ENCODE data around the gene PTGR2.
"Not testable (repeated sequence)": the region's sequence is repeated elsewhere in the genome, so short reads cannot be mapped to it uniquely, and the experiment has no call there.

The PTGR2 gene

DNA sequence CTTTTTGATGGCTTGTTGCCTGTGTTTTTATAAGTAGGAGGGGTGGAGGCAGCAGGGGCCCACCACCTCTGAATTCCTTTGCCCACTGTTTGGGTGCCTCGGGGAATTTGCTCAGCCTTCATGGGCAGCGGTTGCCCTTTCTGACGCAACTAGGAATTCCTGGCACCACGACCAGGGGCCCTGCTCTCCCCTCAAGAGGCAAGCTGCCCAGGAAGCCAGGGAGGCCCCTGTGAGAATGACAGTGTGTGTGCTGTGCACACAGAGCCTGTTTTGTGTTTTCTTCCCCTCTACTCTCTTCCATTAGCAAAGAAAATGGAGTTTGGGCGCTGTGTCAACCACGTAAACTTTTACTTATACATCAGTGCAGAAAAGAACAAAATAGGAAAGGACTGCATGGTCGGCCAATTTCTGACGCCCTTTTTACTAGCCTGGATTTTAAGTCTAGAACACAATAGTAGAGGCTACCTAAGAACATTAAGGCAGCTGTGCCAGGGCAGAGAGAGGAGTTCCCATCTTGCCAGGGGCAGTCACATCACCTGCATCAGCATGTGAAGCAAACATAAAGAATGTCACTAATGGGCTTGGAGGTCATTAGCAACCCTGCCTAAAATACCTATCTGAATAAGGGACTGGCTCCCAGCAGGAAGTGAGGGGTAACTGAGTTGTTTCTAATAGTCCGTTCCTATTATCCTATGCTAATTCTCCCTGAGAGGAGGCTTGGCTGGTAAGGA lies 17.9 kb upstream of the PTGR2 start:
- DNase-seq = no peak

DNA sequence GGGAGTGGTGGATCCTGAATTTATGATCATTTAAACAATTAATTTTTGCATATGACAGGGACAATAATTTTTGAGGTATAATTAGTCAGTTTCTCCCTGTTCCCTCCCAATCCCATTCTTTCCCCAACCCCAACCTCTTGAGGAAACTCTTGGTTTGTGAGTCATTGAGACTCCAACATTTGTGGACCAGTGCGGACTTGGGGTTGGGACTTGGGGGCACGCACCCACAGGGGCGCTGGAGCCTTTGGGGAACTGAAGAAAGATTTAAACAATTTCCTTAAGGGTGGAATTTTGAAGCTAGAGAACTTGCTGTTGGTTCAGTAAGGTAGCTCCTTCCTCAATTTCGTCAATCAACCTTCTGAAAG lies 17.4 kb upstream of the PTGR2 start:
- no peak for DNase-seq

DNA sequence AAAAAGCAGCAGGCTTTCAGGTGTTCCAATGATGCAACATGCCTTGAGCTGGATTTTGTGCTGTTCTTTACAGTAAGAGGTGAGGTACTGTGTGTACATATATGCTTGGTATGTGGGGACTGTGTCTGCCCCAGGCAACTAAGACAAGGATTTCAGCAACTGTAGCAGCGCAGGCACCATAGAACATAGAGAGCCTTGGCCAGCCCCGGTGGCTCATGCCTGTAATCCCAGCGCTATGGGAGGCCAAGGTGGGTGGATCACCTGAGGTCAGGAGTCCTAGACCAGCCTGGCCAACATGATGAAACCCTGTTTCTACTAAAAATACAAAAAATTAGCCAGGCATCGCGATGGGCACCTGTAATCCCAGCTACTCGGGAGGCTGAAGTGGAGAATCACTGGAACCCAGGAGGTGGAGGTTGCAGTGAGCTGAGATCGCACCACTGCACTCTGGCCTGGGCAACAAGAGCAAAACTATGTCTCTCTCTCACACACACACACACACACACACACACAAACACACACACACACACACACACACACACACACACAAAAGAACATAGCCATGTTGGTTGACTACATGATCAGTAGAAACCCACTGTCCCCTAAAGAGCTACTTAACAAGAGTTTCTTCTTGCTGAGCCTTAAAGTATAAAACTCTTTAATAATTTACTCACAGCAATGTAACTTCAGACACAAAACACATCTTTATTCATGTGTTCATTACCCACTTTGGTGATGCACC lies 13.2 kb upstream of the PTGR2 start:
- not testable (repeated sequence) for DNase-seq

DNA sequence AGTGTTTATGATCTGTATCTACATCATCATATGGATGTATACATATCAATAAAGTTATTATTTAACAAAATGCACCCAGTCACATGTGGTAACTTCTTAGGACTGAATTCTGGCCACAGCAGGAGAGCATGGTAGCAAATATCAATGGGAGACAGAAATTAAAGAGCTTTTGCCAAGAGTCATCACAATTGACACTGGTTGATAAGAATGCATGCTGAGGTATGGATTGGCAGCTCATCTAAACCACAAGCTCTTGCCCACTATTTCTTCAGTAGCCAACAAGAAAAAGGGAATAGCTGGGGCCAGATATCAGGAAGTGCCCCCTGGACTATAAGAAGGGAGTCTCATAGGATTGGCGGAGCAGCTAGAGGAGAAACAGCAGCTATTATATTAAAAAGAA lies 9.4 kb upstream of the PTGR2 start:
- no peak for DNase-seq

DNA sequence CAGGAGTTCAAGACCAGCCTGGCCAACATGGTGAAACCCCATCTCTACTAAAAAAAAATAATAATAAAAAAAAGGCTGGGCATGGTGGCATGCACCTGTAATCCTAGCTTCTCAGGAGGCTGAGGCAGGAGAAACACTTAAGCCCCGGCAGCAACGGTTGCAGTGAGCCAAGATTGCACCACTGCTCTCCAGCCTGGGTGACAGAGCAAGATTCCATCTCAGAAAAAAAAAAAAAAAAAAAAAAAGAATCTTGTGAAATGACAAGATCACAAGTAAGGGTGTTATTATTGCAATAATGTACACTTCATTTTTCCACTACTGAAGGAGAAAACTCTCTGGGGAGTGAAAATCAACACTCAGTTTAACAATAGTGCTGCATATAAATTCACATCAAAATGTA lies 8.8 kb upstream of the PTGR2 start:
- no peak for DNase-seq

DNA sequence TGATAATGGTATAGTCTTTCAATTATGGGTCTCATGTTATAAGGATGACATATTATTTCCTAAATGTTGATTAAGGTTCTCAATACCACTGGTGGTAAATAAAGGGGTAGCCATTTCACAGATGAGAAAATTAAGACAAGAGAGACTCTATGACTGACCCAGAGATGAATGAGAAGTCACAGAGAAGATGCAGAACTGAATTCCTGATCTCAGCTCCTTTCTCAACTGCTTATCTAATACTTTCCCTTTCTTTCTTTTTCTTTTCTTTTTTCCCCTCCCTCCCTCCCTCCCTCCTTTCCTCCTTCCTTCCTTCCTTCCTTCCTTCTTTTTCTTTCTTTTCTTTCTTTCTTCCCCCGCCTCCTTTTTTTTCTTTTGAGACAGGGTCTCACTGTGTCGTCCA lies 8.3 kb upstream of the PTGR2 start:
- no peak for DNase-seq

DNA sequence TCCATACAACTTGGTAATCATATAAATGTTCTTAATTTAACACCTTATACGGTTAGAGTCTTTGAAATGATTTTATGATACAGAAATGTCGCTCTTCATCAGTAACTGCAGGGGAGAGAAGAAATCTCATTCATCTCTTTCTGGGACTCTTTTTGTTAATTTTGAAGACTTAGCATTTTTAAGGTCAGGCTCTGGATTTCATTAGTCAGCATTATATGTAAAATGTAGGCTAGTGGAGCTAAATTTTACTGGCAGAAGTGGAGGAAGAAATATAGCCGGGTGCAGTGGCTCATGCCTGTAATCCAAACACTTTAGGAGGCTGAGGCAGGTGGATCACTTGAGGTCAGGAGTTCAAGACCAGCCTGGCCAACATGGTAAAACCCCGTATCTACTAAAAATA lies 4.7 kb upstream of the PTGR2 start:
- no peak for DNase-seq

DNA sequence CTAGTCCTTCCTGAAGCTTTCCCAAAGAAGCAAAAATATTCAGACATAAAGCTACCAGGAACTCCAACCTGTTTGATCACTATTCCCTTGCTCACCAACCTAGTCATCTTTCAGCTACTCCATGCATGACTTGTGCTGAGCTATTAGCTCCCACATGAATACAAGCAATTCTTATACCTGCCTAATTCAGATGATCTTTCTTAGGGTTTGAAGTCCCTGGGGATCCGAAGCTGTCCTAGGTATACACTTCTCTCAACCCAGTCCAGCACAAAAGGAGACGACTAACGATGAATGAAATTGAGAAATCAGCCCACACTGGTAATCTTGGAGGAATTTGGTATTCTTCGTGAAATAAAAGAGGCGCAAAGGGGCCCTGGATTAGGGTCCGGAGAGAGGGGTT lies 631 bp upstream of the PTGR2 start:
- no peak for DNase-seq

DNA sequence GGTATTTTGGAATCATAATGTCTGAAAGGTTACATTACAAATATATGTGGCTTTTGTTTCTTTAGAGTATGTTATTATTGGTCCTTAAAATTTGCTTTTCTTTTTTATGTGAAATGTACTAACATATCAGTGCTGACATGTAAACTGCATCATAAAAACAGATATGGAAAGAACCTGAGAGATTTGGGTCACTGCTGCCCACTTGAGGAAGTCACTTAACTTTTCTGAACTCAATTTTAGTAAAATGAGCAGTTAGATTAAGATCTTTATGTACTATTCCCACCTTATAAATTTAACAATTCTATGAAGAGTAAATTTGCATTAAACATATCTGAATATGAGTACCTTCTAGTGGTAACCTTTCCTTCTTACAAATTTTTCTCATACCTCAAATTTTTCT lies 7.5 kb downstream of the PTGR2 start:
- no peak for DNase-seq

DNA sequence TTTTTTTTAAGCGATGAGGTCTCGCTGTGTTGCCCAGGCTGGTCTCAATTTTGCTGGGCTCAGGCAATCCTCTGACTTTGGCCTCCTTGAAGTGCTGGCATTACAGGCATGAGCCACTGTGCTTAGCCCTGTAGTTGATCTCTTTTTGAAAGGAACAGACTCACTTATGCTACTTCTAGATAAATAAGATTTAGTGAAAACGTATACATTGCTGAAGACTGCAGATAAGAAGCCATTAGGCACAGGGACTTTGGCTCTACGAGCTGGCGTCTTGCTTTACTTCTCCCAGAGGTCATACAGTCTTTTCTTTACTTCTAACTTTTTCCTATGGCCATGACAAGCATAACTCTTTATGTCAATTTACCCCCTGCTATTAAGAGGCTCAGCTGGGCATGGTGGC lies 9.4 kb downstream of the PTGR2 start:
- no peak for DNase-seq

DNA sequence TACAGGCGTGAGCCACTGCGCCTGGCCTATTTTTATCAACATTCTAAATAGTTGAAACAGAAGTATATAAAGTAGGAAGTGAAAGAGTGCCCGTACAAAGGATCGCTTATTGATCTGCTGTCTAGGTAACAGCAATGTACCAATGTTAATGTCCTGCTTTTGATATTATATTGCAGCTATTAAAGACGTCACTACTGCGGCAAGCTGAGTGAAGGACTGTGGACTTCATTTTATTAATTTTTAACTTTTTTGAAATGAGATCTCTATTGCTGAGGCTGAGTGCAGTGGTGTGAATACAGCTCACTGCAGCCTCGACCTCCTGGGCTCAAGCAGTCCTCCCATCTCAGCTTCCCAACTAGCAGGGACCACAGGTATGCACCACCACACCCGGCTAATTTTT lies 10.8 kb downstream of the PTGR2 start:
- no peak for DNase-seq

DNA sequence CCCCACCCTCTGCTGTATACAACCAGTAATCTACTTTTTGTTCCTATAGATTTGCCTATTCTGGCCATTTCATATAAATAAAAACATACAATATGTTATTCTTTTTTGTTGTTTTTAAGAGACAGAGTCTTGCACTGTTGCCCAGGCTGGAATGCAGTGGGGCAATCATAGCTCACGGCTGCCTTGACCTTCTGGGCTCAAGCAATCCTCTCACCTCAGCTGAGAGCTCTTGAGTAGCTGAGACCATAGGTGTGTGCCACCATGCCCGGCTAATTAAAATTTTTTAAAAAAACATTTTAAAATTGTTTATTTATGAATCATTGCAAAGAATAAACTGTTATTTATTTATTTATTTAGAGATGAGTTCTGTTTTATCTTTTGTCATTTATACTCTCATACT lies 11.6 kb downstream of the PTGR2 start:
- DNase-seq = no peak

DNA sequence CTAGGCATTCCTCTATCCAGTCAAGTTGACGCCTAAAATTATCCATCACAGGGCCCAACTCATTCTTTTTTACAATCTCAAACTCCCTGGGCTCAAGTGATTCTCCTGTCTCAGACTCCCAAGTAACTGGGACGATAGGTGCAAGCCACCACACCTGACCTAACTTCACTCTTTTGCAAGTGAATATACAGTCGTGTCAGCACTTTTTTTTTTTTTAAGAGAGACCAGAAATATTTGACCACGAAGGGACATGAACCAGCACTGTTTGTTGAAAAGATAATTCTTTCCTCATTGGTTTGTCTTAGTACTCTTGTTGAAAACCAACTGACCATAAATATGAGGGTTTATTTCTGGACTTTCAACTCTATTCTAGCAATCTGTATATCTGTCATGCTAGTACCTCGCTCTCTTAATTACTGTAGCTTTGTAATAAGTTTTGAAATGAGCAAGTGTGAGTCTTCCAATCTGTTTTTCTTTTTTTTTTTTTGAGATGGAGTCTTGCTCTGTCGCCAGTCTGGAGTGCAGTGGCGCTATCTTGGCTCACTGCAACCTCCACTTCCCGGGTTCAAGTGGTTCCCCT lies 14.0 kb downstream of the PTGR2 start:
- DNase-seq = no peak

DNA sequence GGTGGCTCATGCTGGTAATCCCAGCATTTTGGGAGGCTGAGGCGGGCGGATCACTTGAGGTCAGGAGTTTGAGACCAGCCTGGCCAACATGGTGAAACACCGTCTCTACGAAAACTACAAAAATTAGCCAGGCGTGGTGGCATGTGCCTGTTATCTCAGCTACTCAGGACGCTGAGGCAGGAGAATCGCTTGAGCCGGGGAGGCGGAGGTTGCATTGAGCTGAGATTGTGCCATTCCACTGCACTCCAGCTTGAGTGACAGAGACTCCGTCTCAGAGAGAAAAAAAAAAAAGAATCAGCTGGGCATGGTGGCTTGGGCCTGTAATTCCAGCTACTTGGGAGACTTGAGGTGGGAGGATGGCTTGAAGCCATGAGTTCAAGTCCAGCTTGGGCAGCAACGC lies 18.1 kb downstream of the PTGR2 start:
- not testable (repeated sequence) for DNase-seq

DNA sequence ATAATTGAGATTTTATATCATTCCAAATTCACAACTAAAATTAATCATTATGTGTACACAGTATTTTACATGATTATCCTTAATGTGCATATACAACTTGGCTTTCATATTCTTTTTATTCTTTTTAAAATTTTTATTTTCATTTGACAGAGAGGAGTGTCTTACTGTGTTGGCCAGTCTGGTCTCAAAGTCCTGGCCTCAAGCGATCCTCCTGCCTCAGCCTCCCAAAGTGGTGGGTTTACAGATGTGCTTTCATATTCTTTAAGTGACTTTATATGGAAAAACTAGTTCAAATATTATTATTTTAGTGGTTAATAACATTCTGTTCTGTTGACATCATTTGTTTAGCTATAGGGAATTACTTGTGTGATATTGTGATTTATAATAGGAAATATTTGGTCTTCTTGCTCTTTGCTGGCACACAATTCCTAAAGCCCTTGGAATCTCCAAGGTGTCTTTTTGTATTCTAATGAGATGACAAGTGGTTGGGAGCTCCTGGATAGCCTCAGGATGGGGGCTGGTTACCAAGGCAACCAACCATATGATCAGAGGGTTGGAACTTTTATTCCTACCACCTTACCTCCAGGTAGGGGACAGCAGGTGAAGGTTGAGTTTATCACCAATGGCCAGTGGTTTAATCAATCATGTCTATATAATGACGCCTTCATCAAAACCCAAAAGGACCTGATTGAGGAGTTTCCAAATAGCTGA lies 19.0 kb downstream of the PTGR2 start:
- no peak for DNase-seq

DNA sequence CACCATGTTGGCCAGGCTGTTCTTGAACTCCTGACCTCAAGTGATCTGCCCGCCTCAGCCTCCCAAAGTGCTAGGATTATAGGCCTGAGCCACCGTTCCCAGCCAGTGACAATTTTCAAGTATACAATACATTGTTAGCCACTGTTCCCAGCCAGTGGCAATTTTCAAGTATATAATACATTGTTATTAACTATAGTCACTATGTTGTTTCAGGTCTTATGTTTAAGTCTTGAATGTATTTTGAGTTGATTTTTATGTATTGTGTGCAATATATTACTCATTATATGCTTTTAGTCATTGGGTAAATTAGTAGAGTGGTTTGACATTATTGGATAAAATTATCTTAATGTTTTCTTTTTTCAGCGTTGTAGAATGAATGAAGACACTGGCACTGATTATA lies 22.0 kb downstream of the PTGR2 start:
- no peak for DNase-seq

DNA sequence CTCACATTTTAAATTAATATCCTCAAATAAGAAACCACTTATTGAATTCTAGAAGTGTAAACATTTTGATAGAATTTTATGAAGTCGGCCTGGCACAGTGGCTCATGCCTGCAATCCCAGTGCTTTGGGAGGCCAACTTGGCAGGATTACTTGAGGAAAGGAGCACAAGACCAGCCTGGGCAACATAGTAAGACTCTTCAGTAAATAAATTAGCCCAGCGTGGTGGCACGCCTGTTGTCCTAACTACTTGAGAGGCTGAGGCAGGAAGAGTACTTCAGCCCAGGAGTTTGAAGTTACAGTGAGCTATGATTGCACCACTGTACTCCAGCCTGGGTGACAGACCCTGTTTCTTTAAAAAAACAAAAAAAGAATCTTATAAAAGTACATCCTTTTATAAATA lies 26.2 kb downstream of the PTGR2 start:
- no peak for DNase-seq

DNA sequence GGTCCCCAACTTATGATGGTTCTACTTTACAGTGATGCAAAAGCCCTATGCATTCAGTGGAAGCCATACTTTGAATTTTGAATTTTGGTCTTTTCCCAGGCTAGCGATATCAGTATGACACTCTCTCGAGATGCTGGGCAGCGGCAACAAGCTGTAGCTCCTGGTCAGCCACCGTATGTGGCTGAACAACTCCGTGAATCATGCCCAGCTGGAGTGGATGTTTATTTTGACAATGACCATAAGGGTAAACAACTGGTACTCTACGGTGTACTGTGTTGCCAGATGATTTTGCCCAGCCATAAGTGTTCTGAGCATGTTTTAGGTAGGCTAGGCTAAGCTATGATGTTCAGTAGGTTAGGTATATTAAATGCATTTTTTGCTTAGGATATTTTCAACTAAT lies 26.8 kb downstream of the PTGR2 start:
- no peak for DNase-seq

DNA sequence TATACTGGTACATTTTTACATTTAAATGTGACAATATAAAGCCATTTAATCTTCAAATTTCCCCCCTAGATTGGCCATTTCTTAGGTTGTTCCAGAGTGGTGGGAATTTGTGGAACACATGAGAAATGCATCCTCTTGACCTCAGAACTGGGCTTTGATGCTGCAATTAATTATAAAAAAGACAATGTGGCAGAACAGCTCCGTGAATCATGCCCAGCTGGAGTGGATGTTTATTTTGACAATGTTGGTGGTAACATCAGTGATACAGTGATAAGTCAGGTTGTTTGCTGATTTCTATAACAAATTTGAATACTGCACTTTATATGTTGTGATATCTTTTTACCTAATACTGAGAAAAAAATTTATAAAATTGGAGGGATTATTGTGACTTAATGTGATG lies 27.4 kb downstream of the PTGR2 start:
- no peak for DNase-seq

DNA sequence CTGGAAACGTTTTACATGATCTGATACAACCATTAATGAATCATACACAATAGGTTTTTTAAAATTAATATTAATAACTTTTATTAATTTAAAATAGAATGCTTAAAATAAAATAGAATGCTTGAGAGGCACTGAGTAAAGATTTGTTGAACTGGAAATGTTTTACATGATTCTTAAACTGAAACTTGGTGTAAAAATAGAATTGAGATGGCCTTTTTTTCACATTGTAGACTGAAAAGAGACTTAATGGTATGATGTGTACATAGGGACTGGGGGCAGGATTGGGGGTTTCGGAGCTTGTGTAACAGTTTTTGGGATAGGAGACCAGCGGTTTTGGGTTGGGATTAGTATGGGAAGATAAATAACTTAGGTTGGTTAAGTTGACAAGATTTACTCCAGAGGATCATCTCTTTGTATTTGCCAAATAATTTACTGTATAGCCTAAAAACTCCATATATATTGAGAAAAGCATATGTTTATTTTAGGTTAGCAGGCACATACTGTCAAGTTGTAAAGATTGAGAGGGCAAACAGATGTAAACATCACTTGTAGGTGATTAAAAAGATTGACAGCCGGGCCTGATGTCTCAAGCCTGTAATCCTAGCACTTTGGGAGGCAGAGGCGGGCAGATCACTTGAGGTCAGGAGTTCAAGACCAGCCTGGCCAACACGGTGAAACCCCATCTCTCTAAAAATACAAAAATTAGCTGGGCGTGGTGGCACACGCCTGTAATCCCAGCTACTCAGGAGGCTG lies 33.0 kb downstream of the PTGR2 start:
- DNase-seq = no peak

DNA sequence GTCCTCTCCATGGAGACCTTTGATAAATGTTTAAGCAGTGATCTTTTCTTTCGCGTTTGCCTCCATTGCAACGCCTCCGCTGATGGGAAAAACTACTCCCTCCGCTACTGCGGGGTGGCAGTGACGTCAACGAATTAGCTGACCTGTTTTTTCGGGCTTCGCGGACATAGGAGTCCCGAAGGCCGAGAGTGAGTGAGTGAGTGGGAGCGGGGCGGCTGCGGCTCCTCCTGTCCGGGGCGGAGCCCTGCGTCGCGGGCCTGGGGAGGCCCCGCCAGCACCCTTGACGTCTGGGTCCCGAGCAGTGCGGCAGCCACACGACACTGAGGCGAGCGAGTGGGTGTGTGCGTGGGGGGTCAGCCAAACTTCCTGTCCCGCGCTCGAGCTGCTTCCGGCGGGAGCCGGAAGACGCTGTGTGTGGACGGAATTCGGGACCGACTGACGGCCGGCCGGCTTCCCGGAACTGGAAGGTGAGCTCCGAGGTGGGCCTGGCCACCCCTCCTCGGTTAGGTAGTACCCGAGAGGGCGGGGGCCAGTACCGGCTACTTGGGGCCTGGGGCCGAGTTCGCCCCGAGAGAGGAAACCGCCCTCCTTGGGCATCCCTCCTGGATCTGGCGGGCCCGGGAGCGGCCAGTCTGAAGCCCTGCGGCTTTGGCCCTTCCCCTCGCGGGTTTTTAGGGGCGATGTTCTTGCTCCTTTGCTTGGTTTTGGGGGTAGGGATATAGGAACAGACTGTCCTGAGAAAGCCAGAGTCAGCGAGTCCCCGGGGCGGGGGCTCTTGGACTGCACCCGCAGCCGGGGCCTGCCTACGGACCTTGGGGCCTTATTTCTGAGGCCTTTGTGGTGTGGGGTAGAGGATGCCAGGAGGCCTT lies 35.1 kb downstream of the PTGR2 start, which contains the start of gene ZNF410:
Gene ZNF410 (plus strand): TSS at position 411 of the 869 bp plus-strand sequence. CDS start 5,317 bp downstream, outside the sequence.
- DNase-seq = peak; percentile 75 to 84 (median 81)

DNA sequence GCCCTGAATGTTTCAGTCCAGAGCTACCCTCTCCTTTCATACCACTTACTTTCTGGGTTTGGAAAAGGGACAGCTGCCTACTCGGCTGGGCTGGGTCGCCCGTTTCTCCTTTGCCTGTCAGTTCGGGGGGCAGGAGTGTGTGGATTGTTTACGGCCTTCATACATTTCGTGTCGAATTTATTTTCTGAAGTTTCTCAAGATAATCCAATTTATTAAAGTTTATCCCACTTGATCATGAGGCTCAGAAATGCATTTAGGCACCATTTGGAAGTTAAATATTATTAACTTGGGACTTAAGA lies 35.6 kb downstream of the PTGR2 start:
- peak in 2 of 6 experiments; percentile 30 to 62 for DNase-seq

Measured in stimulated activated naive CD4-positive, alpha-beta T cell (primary cell).